Measurements from ENCODE around the gene NTRK2.

The NTRK2 gene

DNA sequence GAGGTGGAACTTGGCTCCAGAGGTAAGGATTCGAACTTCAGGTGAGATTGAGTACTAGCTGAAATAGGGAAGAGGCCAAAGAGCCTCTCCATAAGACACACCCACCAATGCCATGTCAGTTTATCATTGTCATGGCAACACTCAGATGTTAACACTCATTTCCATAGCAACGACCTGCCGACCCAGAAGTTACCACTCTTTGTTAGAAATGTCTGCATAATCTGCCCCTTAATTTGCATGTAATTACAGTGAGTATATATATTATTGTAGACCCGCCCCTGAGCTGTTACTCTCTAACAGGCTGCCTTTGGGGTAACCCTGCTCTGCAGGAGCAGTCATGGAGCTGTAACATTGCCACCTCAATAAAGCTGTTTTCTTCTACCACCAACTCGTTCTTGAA, 10.2 kb upstream of the NTRK2 start:
- H3K36me3 ChIP-seq (ENCODE audit: insufficient read depth, low read length), result no peaks in the 10 kb centered on the region
- no peaks in the 10 kb centered on the region for H3K27me3 ChIP-seq (ENCODE audit: insufficient read depth, low read length, poor library complexity, severe bottlenecking)
- H3K4me1 ChIP-seq (ENCODE audit: insufficient read depth, low read length, poor library complexity, severe bottlenecking), result no peaks in the 10 kb centered on the region
- H3F3A ChIP-seq (ENCODE audit: low read depth), result no peaks in the 10 kb centered on the region
- H4K20me1 ChIP-seq (ENCODE audit: insufficient read depth, low read length, poor library complexity, severe bottlenecking), result no peaks in the 10 kb centered on the region
- H3K9ac ChIP-seq (ENCODE audit: low read depth, low read length, poor library complexity, severe bottlenecking), result no peak overlapping the region
- no peaks in the 10 kb centered on the region for H3K9me2 ChIP-seq (replicated peaks; ENCODE audit: low read depth, low read length)
- no peaks in the 10 kb centered on the region for H3K79me2 ChIP-seq (ENCODE audit: insufficient read depth, low read length)
- H3K4me2 ChIP-seq (ENCODE audit: low read depth, low read length, poor library complexity, severe bottlenecking), result no peak overlapping the region
- no peak overlapping the region for H3K4me3 ChIP-seq (ENCODE audit: low read length, poor library complexity, severe bottlenecking)
- no peak for TF ChIP-seq CTCF (conservative IDR thresholded peaks at IDR 0.05; ENCODE audit: low read length)
- no peak for TF ChIP-seq EZH2phosphoT487 (IDR thresholded peaks at IDR 0.05; ENCODE audit: borderline replicate concordance)
- no peak overlapping the region for H2AFZ ChIP-seq (ENCODE audit: low read length)
- H3K9me3 ChIP-seq (ENCODE audit: insufficient read depth, low read depth, low read length), result 0 out of 2 replicates have a peak, but pooled peaks cover 3% of the 10 kb centered on the region

DNA sequence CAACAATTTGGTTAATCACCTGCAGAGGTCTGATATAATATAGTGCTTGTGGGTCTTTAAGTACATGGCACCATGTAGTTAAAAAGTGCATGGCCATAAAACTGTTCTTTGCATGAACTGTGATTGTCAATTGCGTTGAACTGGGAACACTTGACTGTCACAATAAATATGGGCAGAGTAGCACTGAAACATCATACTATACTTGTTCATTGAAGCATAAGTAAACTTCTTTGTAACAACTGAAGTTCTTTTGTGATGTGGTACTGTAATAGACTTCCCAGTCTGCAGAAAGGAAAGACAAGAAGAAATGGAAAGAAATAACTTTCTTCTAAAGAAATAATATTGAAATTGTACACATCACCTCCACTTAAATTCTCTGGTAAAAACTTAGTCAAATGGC, 9.8 kb upstream of the NTRK2 start:
- Histone ChIP-seq H2AFZ (ENCODE audit: low read length) (no peak overlapping the region), H3K27me3 (ENCODE audit: insufficient read depth, low read length, poor library complexity, severe bottlenecking) (no peaks in the 10 kb centered on the region), H3K4me1 (ENCODE audit: insufficient read depth, low read length, poor library complexity, severe bottlenecking) (no peaks in the 10 kb centered on the region), H3K9me2 (replicated peaks; ENCODE audit: low read depth, low read length) (no peaks in the 10 kb centered on the region), H3K9ac (ENCODE audit: low read depth, low read length, poor library complexity, severe bottlenecking) (no peak overlapping the region), H3K36me3 (ENCODE audit: insufficient read depth, low read length) (no peaks in the 10 kb centered on the region), H3K4me2 (ENCODE audit: low read depth, low read length, poor library complexity, severe bottlenecking) (no peak overlapping the region), H3K79me2 (ENCODE audit: insufficient read depth, low read length) (no peaks in the 10 kb centered on the region), H3K9me3 (ENCODE audit: insufficient read depth, low read depth, low read length) (0 out of 2 replicates have a peak, but pooled peaks cover 3% of the 10 kb centered on the region), H4K20me1 (ENCODE audit: insufficient read depth, low read length, poor library complexity, severe bottlenecking) (no peaks in the 10 kb centered on the region), H3K4me3 (ENCODE audit: low read length, poor library complexity, severe bottlenecking) (no peak overlapping the region), H3F3A (ENCODE audit: low read depth) (no peaks in the 10 kb centered on the region)
- TF ChIP-seq CTCF (conservative IDR thresholded peaks at IDR 0.05; ENCODE audit: low read length) (no peak), EZH2phosphoT487 (IDR thresholded peaks at IDR 0.05; ENCODE audit: borderline replicate concordance) (no peak)

- no peaks in the 10 kb centered on the region for H4K20me1 ChIP-seq (ENCODE audit: insufficient read depth, low read length, poor library complexity, severe bottlenecking)
- H3K9ac ChIP-seq (ENCODE audit: low read depth, low read length, poor library complexity, severe bottlenecking), result no peak overlapping the region
- no peaks in the 10 kb centered on the region for H3K36me3 ChIP-seq (ENCODE audit: insufficient read depth, low read length)
- no peaks in the 10 kb centered on the region for H3K9me3 ChIP-seq (ENCODE audit: insufficient read depth, low read depth, low read length)
- no peaks in the 10 kb centered on the region for H3K79me2 ChIP-seq (ENCODE audit: insufficient read depth, low read length)
- H3K9me2 ChIP-seq (replicated peaks; ENCODE audit: low read depth, low read length), result no peaks in the 10 kb centered on the region
- no peaks in the 10 kb centered on the region for H3K4me1 ChIP-seq (ENCODE audit: insufficient read depth, low read length, poor library complexity, severe bottlenecking)
- no peaks in the 10 kb centered on the region for H3K27me3 ChIP-seq (ENCODE audit: insufficient read depth, low read length, poor library complexity, severe bottlenecking)
- no peak overlapping the region for H3K4me2 ChIP-seq (ENCODE audit: low read depth, low read length, poor library complexity, severe bottlenecking)
- no peak; the same call in 1 of the 2 replicates for TF ChIP-seq CTCF (conservative IDR thresholded peaks at IDR 0.05; ENCODE audit: low read length)
- TF ChIP-seq EZH2phosphoT487 (IDR thresholded peaks at IDR 0.05; ENCODE audit: borderline replicate concordance), result no peak
- no peak overlapping the region for H2AFZ ChIP-seq (ENCODE audit: low read length)
- no peak overlapping the region for H3K4me3 ChIP-seq (ENCODE audit: low read length, poor library complexity, severe bottlenecking)
- H3F3A ChIP-seq (ENCODE audit: low read depth), result no peaks in the 10 kb centered on the region
Observed at GRCh38 chr9:84667571-84668195, 1.8 kb upstream of the NTRK2 start.

Measured in Loucy (cell line).